Upper lobe of left lung (tissue), 6 donors: ENCODE data around the gene SYCP3. TPM values are rescaled to one million over a fixed set of nuclear protein-coding genes. Genes with fewer than 3 reads are reported as not detected.

ENCODE experiments used
- ATAC-seq, 2 donors: fragments of 200-7000 bp; cut with Tn5 transposase; one replicate each; pipeline ENCODE4 v1.9.1; 2022; ENCODE audit warnings: mild to moderate bottlenecking in 2 of 2, moderate library complexity in 2 of 2; ENCODE audit not compliant: low FRiP score in 2 of 2
- DNase-seq, 2 donors: peaks; one replicate each; pipeline ENCODE4 v3.0.0-alpha.2; 2019 to 2020
- H3K27ac ChIP-seq, 4 donors: fragments of 200-600 bp; sonication (generic); one replicate each; pipeline ENCODE4 v1.5.1; 2016 to 2019
- H3K27me3 ChIP-seq, 4 donors: fragments of 200-600 bp; sonication (generic); one replicate each; pipeline ENCODE4 v1.5.1; 2017 to 2019
- H3K36me3 ChIP-seq, 4 donors: fragments of 200-600 bp; sonication (generic); one replicate each; pipeline ENCODE4 v1.5.1; 2016 to 2019
- H3K4me1 ChIP-seq, 4 donors: fragments of 200-600 bp; sonication (generic); one replicate each; pipeline ENCODE4 v1.5.1; 2018 to 2019
- H3K4me3 ChIP-seq, 4 donors: fragments of 200-600 bp; sonication (generic); one replicate each; pipeline ENCODE4 v1.5.1; 2017 to 2019; ENCODE audit warnings: mild to moderate bottlenecking in 2 of 4, moderate library complexity in 1 of 4
- H3K9me3 ChIP-seq, 4 donors: fragments of 200-600 bp; sonication (generic); one replicate each; pipeline ENCODE4 v1.5.1; 2018 to 2019
- EP300 ChIP-seq, 4 donors: sonication (generic); formaldehyde crosslinking; IDR thresholded peaks; one replicate each; pipeline ENCODE4 v1.5.1; 2017; ENCODE audit warnings: antibody characterized with exemption in 4 of 4, control low read depth in 2 of 4
- POLR2A ChIP-seq, 4 donors: fragments of 450-650 bp; IDR thresholded peaks; one replicate each; pipeline ENCODE4 v1.5.1; 2016 to 2017; ENCODE audit warnings: antibody characterized with exemption in 4 of 4, mild to moderate bottlenecking in 2 of 4
- POLR2AphosphoS5 ChIP-seq, 2 donors: sonication (generic); formaldehyde crosslinking; IDR thresholded peaks; one replicate each; pipeline ENCODE4 v1.5.1; 2017; ENCODE audit warnings: antibody characterized with exemption in 2 of 2
- WGBS, 2 donors: methylation state at CpG; one replicate each; pipeline ENCODE4 v1.1.5; 2017 to 2018; 5-methylcytosine and 5-hydroxymethylcytosine counted together
- total RNA-seq, 6 donors: library from RNA; depleted of rRNA in 4 of 6; stranded (reverse); fragments of >200 nt in 4 of 6; gene quantifications; one replicate each; pipeline versions ENCODE4 v1.1.0 to v1.2.1, GENCODE V29; 2016 to 2021
- TF ChIP-seq, protein P1 (sequence below), 6 experiments: fragments of 450-650 bp in 4 of 6; fragments of 200-600 bp in 2 of 6; sonication (generic) in 2 of 6; IDR thresholded peaks; one replicate each; pipeline ENCODE4 v1.5.1; 2016 to 2019; ENCODE audit warnings: antibody characterized with exemption in 6 of 6
- donor health status: DM: no; HTN: no; CAD: no; lungs with moderate emphysema.
- donor health status: DM: no; HTN: yes; CAD: no; lungs with severe emphysema.

The SYCP3 gene
- total RNA-seq, 6 donors from 2014 or later, result 0.13 to 1.3 (median 0.30) TPM; not detected in 3

DNA sequence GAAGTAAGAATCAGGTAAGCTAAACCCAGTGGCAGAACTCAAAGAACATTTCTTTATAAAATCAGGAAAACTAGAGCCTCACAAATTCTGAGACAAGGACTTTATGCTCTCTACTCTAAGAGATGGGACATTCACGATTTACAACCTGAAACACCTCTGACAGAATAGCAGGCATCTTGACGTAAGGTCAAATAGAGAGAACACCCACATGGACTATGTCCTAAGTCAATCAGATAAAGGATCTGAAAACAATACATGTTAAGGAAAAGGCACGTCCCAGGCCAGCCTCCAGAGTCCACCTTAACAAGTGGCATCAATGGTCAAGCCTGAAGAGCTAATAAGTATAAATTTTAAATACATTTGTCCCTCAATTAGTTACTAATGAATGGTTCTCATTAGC lies 39.9 kb upstream of the SYCP3 start:
- Histone ChIP-seq H3K27ac (no peak overlapping the region), H3K4me3 (no peak overlapping the region), H3K36me3 (peaks cover 0 to 31% (median 0%) of the 10 kb centered on the region in 4 donors), H3K27me3 (no peaks in the 10 kb centered on the region), H3K4me1 (peaks cover 9 to 15% (median 12%) of the 10 kb centered on the region in 4 donors), H3K9me3 (no peaks in the 10 kb centered on the region)
- TF ChIP-seq EP300 (IDR thresholded peaks at IDR 0.05), result no peak
- TF ChIP-seq, protein P1, sequence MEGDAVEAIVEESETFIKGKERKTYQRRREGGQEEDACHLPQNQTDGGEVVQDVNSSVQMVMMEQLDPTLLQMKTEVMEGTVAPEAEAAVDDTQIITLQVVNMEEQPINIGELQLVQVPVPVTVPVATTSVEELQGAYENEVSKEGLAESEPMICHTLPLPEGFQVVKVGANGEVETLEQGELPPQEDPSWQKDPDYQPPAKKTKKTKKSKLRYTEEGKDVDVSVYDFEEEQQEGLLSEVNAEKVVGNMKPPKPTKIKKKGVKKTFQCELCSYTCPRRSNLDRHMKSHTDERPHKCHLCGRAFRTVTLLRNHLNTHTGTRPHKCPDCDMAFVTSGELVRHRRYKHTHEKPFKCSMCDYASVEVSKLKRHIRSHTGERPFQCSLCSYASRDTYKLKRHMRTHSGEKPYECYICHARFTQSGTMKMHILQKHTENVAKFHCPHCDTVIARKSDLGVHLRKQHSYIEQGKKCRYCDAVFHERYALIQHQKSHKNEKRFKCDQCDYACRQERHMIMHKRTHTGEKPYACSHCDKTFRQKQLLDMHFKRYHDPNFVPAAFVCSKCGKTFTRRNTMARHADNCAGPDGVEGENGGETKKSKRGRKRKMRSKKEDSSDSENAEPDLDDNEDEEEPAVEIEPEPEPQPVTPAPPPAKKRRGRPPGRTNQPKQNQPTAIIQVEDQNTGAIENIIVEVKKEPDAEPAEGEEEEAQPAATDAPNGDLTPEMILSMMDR (IDR thresholded peaks at IDR 0.05), result no peak
- no peak for TF ChIP-seq POLR2A (IDR thresholded peaks at IDR 0.05)
- TF ChIP-seq POLR2AphosphoS5 (IDR thresholded peaks at IDR 0.05), result no peak
- no peak for DNase-seq
- WGBS, 2 donors, result 87 to 88% methylated on average over 3 of the region's 3 CpGs
- no peak for ATAC-seq

DNA sequence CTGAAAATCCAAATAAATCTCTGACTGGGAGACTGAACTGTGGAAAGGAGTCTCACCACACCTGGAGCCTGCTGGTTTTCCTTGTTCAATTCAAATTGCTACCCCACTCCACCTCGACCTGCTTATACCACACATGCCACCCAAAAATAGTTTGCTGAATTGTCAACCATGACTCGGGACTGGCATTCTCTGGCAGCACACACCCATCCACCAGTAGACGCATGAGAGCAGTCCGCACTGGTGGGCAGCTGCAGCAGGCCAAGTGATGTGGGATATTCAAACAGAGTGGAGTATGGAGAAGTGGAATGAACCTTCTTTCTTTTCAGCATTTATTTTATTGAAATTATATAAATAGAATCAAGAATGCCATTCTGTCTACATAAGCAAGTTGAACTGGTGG lies 38.7 kb upstream of the SYCP3 start:
- H3K9me3 ChIP-seq, result no peaks in the 10 kb centered on the region
- H3K4me1 ChIP-seq, result peaks cover 9 to 19% (median 12%) of the 10 kb centered on the region in 4 donors
- ATAC-seq (no peak), DNase-seq (no peak)
- H3K27ac ChIP-seq, result peak overlapping the region in 3 of 4 donors; percentile 48 to 52 (median 50)
- no peaks in the 10 kb centered on the region for H3K27me3 ChIP-seq
- peaks cover 0 to 26% (median 0%) of the 10 kb centered on the region in 4 donors for H3K36me3 ChIP-seq
- H3K4me3 ChIP-seq, result no peak overlapping the region
- TF ChIP-seq POLR2AphosphoS5 (IDR thresholded peaks at IDR 0.05), result no peak
- TF ChIP-seq, protein P1 (IDR thresholded peaks at IDR 0.05), result no peak
- TF ChIP-seq EP300 (IDR thresholded peaks at IDR 0.05), result no peak
- TF ChIP-seq POLR2A (IDR thresholded peaks at IDR 0.05), result no peak
- 57 to 65% methylated on average over 4 of the region's 4 CpGs for WGBS, 2 donors

DNA sequence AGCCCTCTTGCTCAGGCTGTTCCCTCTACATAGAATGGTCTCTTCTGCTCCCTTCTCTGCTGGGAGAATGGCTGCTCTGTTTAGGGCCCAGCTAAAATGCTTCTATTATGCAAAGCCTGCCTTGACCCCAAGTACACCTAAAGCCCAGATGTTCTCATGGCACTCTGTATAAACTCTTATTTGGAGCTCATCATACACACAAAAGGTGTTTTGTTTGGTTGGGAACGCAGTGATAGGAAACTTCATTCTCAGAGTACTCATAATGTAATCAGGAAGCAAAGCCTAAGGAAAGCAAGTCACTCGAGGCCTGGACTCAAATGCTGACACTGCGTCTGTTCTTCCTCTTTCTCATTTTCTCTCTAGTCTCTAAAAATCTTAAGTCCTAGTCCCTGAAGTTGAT lies 38.2 kb upstream of the SYCP3 start:
- Histone ChIP-seq H3K27me3 (no peaks in the 10 kb centered on the region), H3K9me3 (no peaks in the 10 kb centered on the region), H3K4me3 (no peak overlapping the region), H3K4me1 (peaks cover 9 to 19% (median 12%) of the 10 kb centered on the region in 4 donors), H3K27ac (peak overlapping the region in 2 of 4 donors; percentile 50 to 52), H3K36me3 (peaks cover 0 to 21% (median 0%) of the 10 kb centered on the region in 4 donors)
- peak in 1 of 2 donors; percentile 46 for ATAC-seq
- TF ChIP-seq POLR2A (IDR thresholded peaks at IDR 0.05) (no peak), POLR2AphosphoS5 (IDR thresholded peaks at IDR 0.05) (no peak), EP300 (IDR thresholded peaks at IDR 0.05) (no peak)
- TF ChIP-seq, protein P1 (IDR thresholded peaks at IDR 0.05), result no peak
- WGBS, 2 donors, result 23 to 44% methylated on average over 3 of the region's 3 CpGs
- no peak for DNase-seq

DNA sequence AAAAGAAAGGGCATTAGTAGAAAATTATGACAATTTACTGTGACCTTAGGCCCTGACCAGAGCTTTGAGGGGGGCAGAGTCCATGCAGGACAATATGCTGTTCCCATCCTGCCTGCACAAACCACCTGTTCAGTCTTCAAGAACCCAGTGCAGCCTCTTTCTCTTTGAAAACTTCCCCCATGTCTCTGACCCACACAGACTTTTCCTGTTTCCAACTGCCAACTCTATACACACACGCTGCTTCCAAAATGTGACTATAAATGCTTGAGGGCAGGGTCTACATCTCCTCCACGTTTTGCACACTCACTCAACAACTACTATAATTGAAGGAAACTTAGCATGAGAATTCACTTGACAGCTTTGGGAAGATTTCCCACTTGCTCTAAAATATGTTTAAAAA lies 36.6 kb upstream of the SYCP3 start:
- no peaks in the 10 kb centered on the region for H3K9me3 ChIP-seq
- H3K4me3 ChIP-seq, result no peak overlapping the region
- DNase-seq (no peak), ATAC-seq (no peak)
- no peaks in the 10 kb centered on the region for H3K27me3 ChIP-seq
- H3K27ac ChIP-seq, result no peak overlapping the region
- peaks cover 9 to 19% (median 12%) of the 10 kb centered on the region in 4 donors for H3K4me1 ChIP-seq
- TF ChIP-seq POLR2A (IDR thresholded peaks at IDR 0.05) (no peak), EP300 (IDR thresholded peaks at IDR 0.05) (no peak), POLR2AphosphoS5 (IDR thresholded peaks at IDR 0.05) (no peak)
- TF ChIP-seq, protein P1 (IDR thresholded peaks at IDR 0.05), result no peak
- WGBS, 2 donors, result 52 to 54% methylated on average over 2 of the region's 2 CpGs
- H3K36me3 ChIP-seq, result peaks cover 0 to 23% (median 1%) of the 10 kb centered on the region in 4 donors

DNA sequence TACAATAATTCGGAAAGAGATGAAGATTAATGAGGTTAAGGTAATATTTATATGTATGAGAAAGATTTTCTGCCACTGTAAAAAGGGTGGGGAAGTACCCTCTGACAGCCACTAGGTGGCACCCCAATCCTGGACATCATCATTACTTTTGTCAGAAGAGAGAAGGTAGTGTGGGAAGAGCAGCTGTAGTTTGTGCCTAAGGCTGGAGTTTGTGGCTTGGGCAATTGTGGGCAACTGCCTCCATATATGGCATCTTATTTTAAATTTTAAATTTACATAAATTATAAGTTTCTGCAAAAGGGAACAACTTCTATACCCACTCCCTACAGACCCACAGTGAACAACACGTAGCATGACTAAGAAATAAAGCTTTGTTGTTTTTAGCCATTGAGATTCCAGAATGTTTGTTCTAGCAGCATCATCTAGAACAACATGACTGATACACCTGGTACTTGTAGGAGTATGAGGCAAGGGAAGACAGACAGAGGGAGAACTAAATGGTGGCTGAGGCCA lies 34.4 kb upstream of the SYCP3 start:
- peak in 1 of 2 donors; percentile 60 for DNase-seq
- WGBS, 2 donors, result 34 to 35% methylated on average over 2 of the region's 2 CpGs
- no peak overlapping the region for H3K4me3 ChIP-seq
- H3K36me3 ChIP-seq, result peaks cover 0 to 37% (median 12%) of the 10 kb centered on the region in 4 donors
- no peaks in the 10 kb centered on the region for H3K27me3 ChIP-seq
- H3K4me1 ChIP-seq, result peaks cover 8 to 19% (median 10%) of the 10 kb centered on the region in 4 donors
- ATAC-seq, result peak; percentile 92
- no peak overlapping the region for H3K27ac ChIP-seq
- no peaks in the 10 kb centered on the region for H3K9me3 ChIP-seq
- TF ChIP-seq POLR2A (IDR thresholded peaks at IDR 0.05), result no peak
- TF ChIP-seq, protein P1 (IDR thresholded peaks at IDR 0.05), result peak; percentile 88 to 93 (median 91)
